OCI-LY1 (cell line): ENCODE data around the gene ADIG.

Source experiments
- H2AFZ ChIP-seq: fragments of 200-600 bp; sonication (generic), shearing (Covaris generic); 2 replicates; pipeline ENCODE4 v1.6.0; 2014; ENCODE audit warnings: antibody characterized with exemption, mild to moderate bottlenecking, low read length
- H3F3A ChIP-seq: fragments of 200-600 bp; sonication (generic), shearing (Covaris generic); 2 replicates; pipeline ENCODE4 v1.6.0; 2014; ENCODE audit warnings: mild to moderate bottlenecking, antibody characterized with exemption, low read length, moderate library complexity; ENCODE audit not compliant: insufficient read depth
- H3K27ac ChIP-seq: fragments of 200-600 bp; sonication (generic); 2 replicates; pipeline ENCODE4 v1.5.1; 2014; ENCODE audit warnings: low read length, mixed run types, mild to moderate bottlenecking, low read depth; ENCODE audit not compliant: poor library complexity, severe bottlenecking
- H3K27me3 ChIP-seq: fragments of 200-600 bp; sonication (generic); 2 replicates; pipeline ENCODE4 v1.6.0; 2014; ENCODE audit warnings: antibody characterized with exemption, mild to moderate bottlenecking, low read length, moderate library complexity; ENCODE audit not compliant: insufficient read depth
- H3K36me3 ChIP-seq: fragments of 200-600 bp; sonication (generic); 2 replicates; pipeline ENCODE4 v1.6.1; 2014; ENCODE audit warnings: mild to moderate bottlenecking, antibody characterized with exemption, low read length, moderate library complexity, mixed read lengths; ENCODE audit not compliant: insufficient read depth
- H3K4me1 ChIP-seq: fragments of 200-600 bp; sonication (generic); 2 replicates; pipeline ENCODE4 v1.5.1; 2014; ENCODE audit warnings: mild to moderate bottlenecking, low read length, moderate library complexity; ENCODE audit not compliant: insufficient read depth, severe bottlenecking
- H3K4me2 ChIP-seq: fragments of 200-600 bp; sonication (generic), shearing (Covaris generic); 2 replicates; pipeline ENCODE4 v1.6.1; 2014; ENCODE audit warnings: low read length
- H3K4me3 ChIP-seq: fragments of 200-600 bp; sonication (generic); 2 replicates; pipeline ENCODE4 v1.5.1; 2014; ENCODE audit warnings: low read length, low read depth, mild to moderate bottlenecking, mixed read lengths; ENCODE audit not compliant: poor library complexity, severe bottlenecking
- H3K79me2 ChIP-seq: fragments of 200-600 bp; shearing (Covaris generic); 2 replicates; pipeline ENCODE4 v1.6.1; 2016; ENCODE audit warnings: mixed run types, low read length, mixed read lengths; ENCODE audit not compliant: insufficient read depth
- H3K9ac ChIP-seq: fragments of 200-600 bp; sonication (generic), shearing (Covaris generic); 2 replicates; pipeline ENCODE4 v1.6.1; 2014; ENCODE audit warnings: mild to moderate bottlenecking, low read length, mixed read lengths
- H3K9me2 ChIP-seq: fragments of 200-600 bp; sonication (generic), shearing (Covaris generic); 2 replicates; pipeline ENCODE4 v1.6.1; 2014; ENCODE audit warnings: low read depth, mild to moderate bottlenecking, low read length, mixed read lengths
- H3K9me3 ChIP-seq: fragments of 200-600 bp; shearing (Covaris generic); 2 replicates; pipeline ENCODE4 v1.6.1; 2014; ENCODE audit warnings: low read length, mixed read lengths
- H4K20me1 ChIP-seq: fragments of 200-600 bp; sonication (generic), shearing (Covaris generic); 2 replicates; pipeline ENCODE4 v1.6.0; 2016; ENCODE audit warnings: mild to moderate bottlenecking, low read length; ENCODE audit not compliant: insufficient read depth
- CTCF ChIP-seq: fragments of 200-600 bp; sonication (generic), shearing (Covaris generic); IDR thresholded peaks from 2 replicates; pipeline ENCODE4 v1.5.1; 2017; ENCODE audit warnings: mild to moderate bottlenecking, antibody characterized with exemption, low read length, moderate library complexity, mixed read lengths
- EZH2 ChIP-seq: fragments of 200-600 bp; sonication (generic), shearing (Covaris generic); IDR thresholded peaks from 2 replicates; pipeline ENCODE4 v1.8.0; 2017; ENCODE audit warnings: borderline replicate concordance, mixed run types, mild to moderate bottlenecking, antibody characterized with exemption, low read length, moderate library complexity, mixed read lengths

Gene ADIG

GRCh38 chr20:38563802-38564431, 17.1 kb upstream of the ADIG start:
- no peaks in the 10 kb centered on the region for H3K4me1 ChIP-seq
- no peak overlapping the region for H3K4me2 ChIP-seq
- TF ChIP-seq CTCF (no peak), EZH2 (no peak)
- H3K27me3 ChIP-seq = no peaks in the 10 kb centered on the region
- H3K4me3 ChIP-seq = no peak overlapping the region
- no peaks in the 10 kb centered on the region for H3K9me2 ChIP-seq
- H3F3A ChIP-seq = no peaks in the 10 kb centered on the region
- H2AFZ ChIP-seq = no peak overlapping the region
- no peak overlapping the region for H3K9ac ChIP-seq
- no peaks in the 10 kb centered on the region for H3K9me3 ChIP-seq
- no peaks in the 10 kb centered on the region for H4K20me1 ChIP-seq
- H3K27ac ChIP-seq = no peak overlapping the region
- H3K36me3 ChIP-seq = peaks cover 58% of the 10 kb centered on the region
- no peaks in the 10 kb centered on the region for H3K79me2 ChIP-seq

- no peak for TF ChIP-seq EZH2
- Histone ChIP-seq H3K36me3 (peaks cover 53% of the 10 kb centered on the region), H3K9me3 (no peaks in the 10 kb centered on the region), H3K79me2 (no peaks in the 10 kb centered on the region), H3K4me1 (no peaks in the 10 kb centered on the region), H3K4me2 (no peak overlapping the region), H4K20me1 (no peaks in the 10 kb centered on the region), H2AFZ (no peak overlapping the region), H3K27me3 (no peaks in the 10 kb centered on the region), H3K27ac (no peak overlapping the region), H3K9ac (no peak overlapping the region), H3K4me3 (no peak overlapping the region), H3F3A (no peaks in the 10 kb centered on the region), H3K9me2 (no peaks in the 10 kb centered on the region)
These were observed 16.3 kb upstream of the ADIG start for GRCh38 chr20:38564680-38565079.

GRCh38 chr20:38566036-38566598, 14.9 kb upstream of the ADIG start:
- Histone ChIP-seq H4K20me1 (no peaks in the 10 kb centered on the region), H3F3A (no peaks in the 10 kb centered on the region), H3K79me2 (no peaks in the 10 kb centered on the region), H3K36me3 (peaks cover 58% of the 10 kb centered on the region; the same call in 1 of the 2 replicates), H3K9me3 (no peaks in the 10 kb centered on the region), H3K27me3 (no peaks in the 10 kb centered on the region), H3K27ac (no peak overlapping the region), H3K4me3 (no peak overlapping the region), H3K4me1 (no peaks in the 10 kb centered on the region), H3K9me2 (no peaks in the 10 kb centered on the region), H3K4me2 (no peak overlapping the region), H3K9ac (no peak overlapping the region), H2AFZ (no peak overlapping the region)
- TF ChIP-seq EZH2 (no peak), CTCF (no peak)
